IMR-90 (cell line): ENCODE results near the gene TPD52L2. TPM values are rescaled to one million over a fixed set of nuclear protein-coding genes. Genes with fewer than 3 reads are reported as not detected.

Experiments
- ATAC-seq: fragments of 200-7000 bp; cut with Tn5 transposase; 2 replicates; pipeline ENCODE4 v1.9.1; 2020; ENCODE audit warnings: low read depth, mild to moderate bottlenecking, moderate library complexity
- BruUV-seq: library from RNA; stranded (reverse); fragments of 400-500 nt; replicated peaks from 2 replicates; lab custom pipeline; 2021; lab: Mats Ljungman, UMichigan
- CTCF ChIA-PET: fragments of 300-600 bp; formaldehyde crosslinking; extraction: SDS; loops from one replicate; lab custom pipeline; 2021; ENCODE audit warnings: antibody characterized with exemption; lab: Yijun Ruan, JAX
- POLR2A ChIA-PET: fragments of 300-600 bp; sonication (Branson Sonifier 250); formaldehyde crosslinking; loops from one replicate; lab custom pipeline; 2022; ENCODE audit warnings: antibody characterized with exemption; ENCODE audit not compliant: unreplicated experiment; lab: Charles Lee
- DNase-seq: peaks from one replicate; pipeline ENCODE4 v3.0.0; 2013
- H2AFZ ChIP-seq: replicated peaks from 2 replicates; pipeline ENCODE3; 2013; ENCODE audit warnings: low read length, mild to moderate bottlenecking; ENCODE audit not compliant: poor library complexity
- H2AK5ac ChIP-seq: 2 replicates; pipeline ENCODE4 v1.6.1; 2013; ENCODE audit warnings: low read depth, low read length, inconsistent platforms
- H2AK9ac ChIP-seq: replicated peaks from 2 replicates; pipeline ENCODE3; 2013; ENCODE audit warnings: mild to moderate bottlenecking, low read depth, low read length, moderate library complexity; ENCODE audit not compliant: poor library complexity
- H2BK120ac ChIP-seq: 2 replicates; pipeline ENCODE4 v1.6.1; 2013; ENCODE audit warnings: low read depth, low read length, inconsistent platforms
- H2BK15ac ChIP-seq: 3 replicates; pipeline ENCODE4 v1.6.1; 2013; ENCODE audit warnings: low read depth, low read length, inconsistent platforms
- H2BK20ac ChIP-seq: 2 replicates; pipeline ENCODE4 v1.6.1; 2013; ENCODE audit warnings: low read depth, mild to moderate bottlenecking, inconsistent platforms, low read length, moderate library complexity
- H2BK5ac ChIP-seq: 2 replicates; pipeline ENCODE4 v1.6.1; 2013; ENCODE audit warnings: mild to moderate bottlenecking, low read depth, low read length, inconsistent platforms; ENCODE audit not compliant: poor library complexity, severe bottlenecking
- H3K14ac ChIP-seq: replicated peaks from 2 replicates; pipeline ENCODE4 v1.6.1; 2013; ENCODE audit warnings: low read depth, low read length, inconsistent platforms
- H3K18ac ChIP-seq: 2 replicates; pipeline ENCODE4 v1.6.1; 2013; ENCODE audit warnings: low read depth, low read length, control low read depth
- H3K23ac ChIP-seq: 2 replicates; pipeline ENCODE4 v1.6.1; 2013; ENCODE audit warnings: low read depth, low read length, inconsistent platforms
- H3K27ac ChIP-seq: 2 replicates; pipeline ENCODE4 v1.5.1; 2013; ENCODE audit warnings: mild to moderate bottlenecking, control low read depth, low read length; ENCODE audit not compliant: insufficient read depth
- H3K27me3 ChIP-seq: 2 replicates; pipeline ENCODE4 v1.6.1; 2013; ENCODE audit warnings: low read length; ENCODE audit not compliant: control insufficient read depth, insufficient read depth
- H3K36me3 ChIP-seq: 2 replicates; pipeline ENCODE4 v1.6.1; 2013; ENCODE audit warnings: low read length, mixed read lengths; ENCODE audit not compliant: control insufficient read depth, insufficient read depth
- H3K4ac ChIP-seq: 2 replicates; pipeline ENCODE4 v1.6.1; 2013; ENCODE audit warnings: low read depth, low read length, inconsistent platforms
- H3K4me1 ChIP-seq: 2 replicates; pipeline ENCODE4 v1.6.1; 2013; ENCODE audit warnings: low read length, mixed read lengths; ENCODE audit not compliant: control insufficient read depth, insufficient read depth
- H3K4me2 ChIP-seq: 2 replicates; pipeline ENCODE4 v1.6.1; 2013; ENCODE audit warnings: low read depth, mild to moderate bottlenecking, control low read depth, low read length, moderate library complexity
- H3K4me3 ChIP-seq: 2 replicates; pipeline ENCODE4 v1.5.1; 2013; ENCODE audit warnings: low read depth, mild to moderate bottlenecking, control low read depth, low read length, moderate library complexity; ENCODE audit not compliant: insufficient read depth
- H3K56ac ChIP-seq: 2 replicates; pipeline ENCODE4 v1.6.1; 2013; ENCODE audit warnings: low read length, inconsistent platforms; ENCODE audit not compliant: insufficient read depth; ENCODE audit errors: extremely low read depth
- H3K79me1 ChIP-seq, 2 experiments: 2 replicates each; pipeline ENCODE4 v1.6.1; 2013; ENCODE audit warnings: low read length in 2 of 2, inconsistent platforms in 1 of 2, low read depth in 1 of 2
- H3K9ac ChIP-seq: 2 replicates; pipeline ENCODE4 v1.6.1; 2013; ENCODE audit warnings: low read depth, low read length, control low read depth
- H3K9me1 ChIP-seq: 2 replicates; pipeline ENCODE4 v1.6.1; 2013; ENCODE audit warnings: low read length, inconsistent platforms; ENCODE audit not compliant: insufficient read depth
- H3K9me3 ChIP-seq: 2 replicates; pipeline ENCODE4 v1.6.1; 2013; ENCODE audit warnings: low read length; ENCODE audit not compliant: control insufficient read depth, insufficient read depth
- H4K20me1 ChIP-seq: 2 replicates; pipeline ENCODE4 v1.6.1; 2013; ENCODE audit warnings: low read length, inconsistent platforms; ENCODE audit not compliant: insufficient read depth
- H4K5ac ChIP-seq: 2 replicates; pipeline ENCODE4 v1.6.1; 2013; ENCODE audit warnings: mild to moderate bottlenecking, low read depth, low read length, control low read depth
- H4K8ac ChIP-seq, 2 experiments: 2 replicates each; pipeline ENCODE4 v1.6.1; 2013; ENCODE audit warnings: low read depth in 2 of 2, low read length in 2 of 2, control low read depth in 1 of 2, inconsistent platforms in 1 of 2
- H4K91ac ChIP-seq: 2 replicates; pipeline ENCODE4 v1.6.1; 2013; ENCODE audit warnings: low read depth, low read length, inconsistent platforms; ENCODE audit not compliant: insufficient read depth
- CHD1 ChIP-seq: IDR thresholded peaks from 2 replicates; pipeline ENCODE4 v1.6.1; 2012; ENCODE audit warnings: low read depth, low read length, improper control_type of control experiment
- MXI1 ChIP-seq: IDR thresholded peaks from 2 replicates; pipeline ENCODE4 v1.6.1; 2012; ENCODE audit warnings: low read depth, mild to moderate bottlenecking, low read length, moderate library complexity, borderline replicate concordance
- WGBS, 2 experiments: methylation state at CpG; one replicate each; pipeline versions ENCODE4 v1.1.5 to v1.1.7; 2013; ENCODE audit warnings: missing lambda C conversion rate in 2 of 2; ENCODE audit not compliant: insufficient read length in 1 of 2; ENCODE audit errors: extremely low coverage in 2 of 2; 5-methylcytosine and 5-hydroxymethylcytosine counted together
- dilution Hi-C: fragments of 300-500 bp; cut with HindIII; formaldehyde crosslinking; loops from one replicate; pipeline ENCODE4 v1.14.3; 2018; ENCODE audit warnings: low sequenced_read_pairs; ENCODE audit not compliant: unreplicated experiment
- in situ Hi-C: fragments of 300-500 bp; cut with MboI; formaldehyde crosslinking; loops from 3 replicates; pipeline ENCODE4 v1.14.3; 2019; ENCODE audit warnings: low sequenced_read_pairs, inconsistent platforms, mixed read lengths
- intact Hi-C: fragments of 100-400 bp; cut with micrococcal nuclease; formaldehyde crosslinking; loops from 2 replicates; pipeline ENCODE4 v1.10.0; 2022
- polyA plus RNA-seq, 3 experiments: library from polyadenylated mRNA; depleted of rRNA; stranded (reverse); fragments of >200 nt; gene quantifications; 2 replicates each; pipeline ENCODE4 v1.2.3, GENCODE V29; 2012; ENCODE audit warnings: low replicate concordance in 1 of 3
- total RNA-seq: library from RNA; depleted of rRNA; stranded (reverse); fragments of >200 nt; gene quantifications from 2 replicates; pipeline ENCODE4 v1.2.3, GENCODE V29; 2012

TPD52L2 gene
- total and polyA plus RNA-seq, 2 of the 4 experiments (the other 2 are of a cell fraction): 113 to 189 TPM

GRCh38 chr20:63826753-63827152 is 38.3 kb upstream of the TPD52L2 start:
- H3K9ac ChIP-seq: no peak overlapping the region
- no peak overlapping the region for H3K27ac ChIP-seq
- no peak for ATAC-seq
- BruUV-seq: no TSS peak
- H2AFZ ChIP-seq: peak overlapping the region; percentile 51
- peaks cover 52% of the 10 kb centered on the region for H4K20me1 ChIP-seq
- intact Hi-C loops: no loop called here
- H2BK120ac ChIP-seq: no peak overlapping the region
- H3K27me3 ChIP-seq: no peaks in the 10 kb centered on the region
- H3K18ac ChIP-seq: no peak overlapping the region
- peaks cover 21% of the 10 kb centered on the region for H3K9me1 ChIP-seq
- no peak overlapping the region for H3K23ac ChIP-seq
- dilution Hi-C loops: no loop called here
- H3K9me3 ChIP-seq: no peaks in the 10 kb centered on the region
- no peak for TF ChIP-seq MXI1
- TF ChIP-seq CHD1: no peak
- H2AK5ac ChIP-seq: no peak overlapping the region
- CTCF ChIA-PET: interaction anchor here (0.6 kb wide), 1 partner anchor 135 kb away, joined by 7 read pairs; no protein-coding TSS in a partner anchor
- H4K91ac ChIP-seq: no peak overlapping the region
- POLR2A ChIA-PET: no interaction called here
- peaks cover 29 to 74% of the 10 kb centered on the region in 2 experiments for H3K79me1 ChIP-seq
- 92% methylated on average over 6 of the region's 13 CpGs; no CpG with 5 or more reads in 1 of the 2 experiments for WGBS, 2 experiments
- no peak overlapping the region for H3K4me2 ChIP-seq
- no peak overlapping the region for H3K14ac ChIP-seq
- H3K4me3 ChIP-seq: no peak overlapping the region
- H4K5ac ChIP-seq: no peak overlapping the region
- H4K8ac ChIP-seq: no peak overlapping the region
- peak overlapping the region; percentile 55 for H2AK9ac ChIP-seq
- H3K4me1 ChIP-seq: peaks cover 20% of the 10 kb centered on the region
- in situ Hi-C loops: no loop called here
- H2BK5ac ChIP-seq: no peak overlapping the region
- no peak overlapping the region for H3K56ac ChIP-seq
- peak; percentile 37 for DNase-seq
- 0 out of 2 replicates have a peak, but pooled peaks cover 3% of the 10 kb centered on the region for H3K36me3 ChIP-seq
- no peak overlapping the region for H3K4ac ChIP-seq
- H2BK15ac ChIP-seq: no peak overlapping the region
- H2BK20ac ChIP-seq: no peak overlapping the region
